Measurements from ENCODE around the gene PDE10A. TPM values are rescaled to one million over a fixed set of nuclear protein-coding genes. Genes with fewer than 3 reads are reported as not detected.

The PDE10A gene
- total and polyA plus RNA-seq, 9 of the 15 experiments (the other 6 are each of a cell fraction or from before 2014, with no cell fraction given): 0.04 TPM; not detected in 8

GRCh38 chr6:165579151-165579550, 83.9 kb downstream of the PDE10A start (continued):
- no peak for TF ChIP-seq SAP30 (IDR thresholded peaks at IDR 0.05; ENCODE audit: borderline replicate concordance, insufficient read depth, low read depth, low read length, poor library complexity, severe bottlenecking)
- TF ChIP-seq PURB (CRISPR knock-in tag; IDR thresholded peaks at IDR 0.05; ENCODE audit: low read depth): no peak
- TF ChIP-seq, protein P1, sequence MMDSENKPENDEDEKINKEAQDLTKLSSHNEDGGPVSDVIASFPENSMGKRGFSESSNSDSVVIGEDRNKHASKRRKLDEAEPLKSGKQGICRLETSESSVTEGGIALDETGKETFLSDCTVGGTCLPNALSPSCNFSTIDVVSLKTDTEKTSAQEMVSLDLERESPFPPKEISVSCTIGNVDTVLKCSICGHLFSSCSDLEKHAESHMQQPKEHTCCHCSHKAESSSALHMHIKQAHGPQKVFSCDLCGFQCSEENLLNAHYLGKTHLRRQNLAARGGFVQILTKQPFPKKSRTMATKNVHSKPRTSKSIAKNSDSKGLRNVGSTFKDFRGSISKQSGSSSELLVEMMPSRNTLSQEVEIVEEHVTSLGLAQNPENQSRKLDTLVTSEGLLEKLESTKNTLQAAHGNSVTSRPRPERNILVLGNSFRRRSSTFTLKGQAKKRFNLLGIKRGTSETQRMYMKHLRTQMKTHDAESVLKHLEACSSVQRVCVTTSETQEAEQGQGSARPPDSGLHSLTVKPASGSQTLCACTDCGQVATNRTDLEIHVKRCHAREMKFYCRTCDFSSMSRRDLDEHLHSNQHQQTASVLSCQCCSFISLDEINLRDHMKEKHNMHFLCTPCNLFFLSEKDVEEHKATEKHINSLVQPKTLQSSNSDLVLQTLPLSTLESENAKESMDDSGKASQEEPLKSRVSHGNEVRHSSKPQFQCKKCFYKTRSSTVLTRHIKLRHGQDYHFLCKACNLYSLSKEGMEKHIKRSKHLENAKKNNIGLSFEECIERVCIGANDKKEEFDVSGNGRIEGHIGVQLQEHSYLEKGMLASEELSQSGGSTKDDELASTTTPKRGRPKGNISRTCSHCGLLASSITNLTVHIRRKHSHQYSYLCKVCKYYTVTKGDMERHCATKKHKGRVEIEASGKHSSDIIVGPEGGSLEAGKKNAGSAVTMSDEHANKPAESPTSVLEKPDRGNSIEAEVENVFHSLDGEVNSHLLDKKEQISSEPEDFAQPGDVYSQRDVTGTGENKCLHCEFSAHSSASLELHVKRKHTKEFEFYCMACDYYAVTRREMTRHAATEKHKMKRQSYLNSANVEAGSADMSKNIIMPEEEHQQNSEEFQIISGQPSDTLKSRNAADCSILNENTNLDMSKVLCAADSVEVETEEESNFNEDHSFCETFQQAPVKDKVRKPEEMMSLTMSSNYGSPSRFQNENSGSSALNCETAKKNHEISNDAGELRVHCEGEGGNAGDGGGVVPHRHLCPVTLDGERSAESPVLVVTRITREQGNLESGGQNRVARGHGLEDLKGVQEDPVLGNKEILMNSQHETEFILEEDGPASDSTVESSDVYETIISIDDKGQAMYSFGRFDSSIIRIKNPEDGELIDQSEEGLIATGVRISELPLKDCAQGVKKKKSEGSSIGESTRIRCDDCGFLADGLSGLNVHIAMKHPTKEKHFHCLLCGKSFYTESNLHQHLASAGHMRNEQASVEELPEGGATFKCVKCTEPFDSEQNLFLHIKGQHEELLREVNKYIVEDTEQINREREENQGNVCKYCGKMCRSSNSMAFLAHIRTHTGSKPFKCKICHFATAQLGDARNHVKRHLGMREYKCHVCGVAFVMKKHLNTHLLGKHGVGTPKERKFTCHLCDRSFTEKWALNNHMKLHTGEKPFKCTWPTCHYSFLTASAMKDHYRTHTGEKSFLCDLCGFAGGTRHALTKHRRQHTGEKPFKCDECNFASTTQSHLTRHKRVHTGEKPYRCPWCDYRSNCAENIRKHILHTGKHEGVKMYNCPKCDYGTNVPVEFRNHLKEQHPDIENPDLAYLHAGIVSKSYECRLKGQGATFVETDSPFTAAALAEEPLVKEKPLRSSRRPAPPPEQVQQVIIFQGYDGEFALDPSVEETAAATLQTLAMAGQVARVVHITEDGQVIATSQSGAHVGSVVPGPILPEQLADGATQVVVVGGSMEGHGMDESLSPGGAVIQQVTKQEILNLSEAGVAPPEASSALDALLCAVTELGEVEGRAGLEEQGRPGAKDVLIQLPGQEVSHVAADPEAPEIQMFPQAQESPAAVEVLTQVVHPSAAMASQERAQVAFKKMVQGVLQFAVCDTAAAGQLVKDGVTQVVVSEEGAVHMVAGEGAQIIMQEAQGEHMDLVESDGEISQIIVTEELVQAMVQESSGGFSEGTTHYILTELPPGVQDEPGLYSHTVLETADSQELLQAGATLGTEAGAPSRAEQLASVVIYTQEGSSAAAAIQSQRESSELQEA (IDR thresholded peaks at IDR 0.05; ENCODE audit: low read depth): no peak
- TF ChIP-seq, protein P2, sequence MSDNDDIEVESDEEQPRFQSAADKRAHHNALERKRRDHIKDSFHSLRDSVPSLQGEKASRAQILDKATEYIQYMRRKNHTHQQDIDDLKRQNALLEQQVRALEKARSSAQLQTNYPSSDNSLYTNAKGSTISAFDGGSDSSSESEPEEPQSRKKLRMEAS (CRISPR knock-in tag; IDR thresholded peaks at IDR 0.05): no peak
- no peak for TF ChIP-seq RUNX1 (IDR thresholded peaks at IDR 0.05; ENCODE audit: low read depth)
- no peak for TF ChIP-seq ASH1L (IDR thresholded peaks at IDR 0.05; ENCODE audit: borderline replicate concordance, low read depth, partially characterized antibody)
- TF ChIP-seq ZNF41 (CRISPR knock-in tag; conservative IDR thresholded peaks at IDR 0.05): no peak
